K562 (cell line): ENCODE data around the gene GRIN1. TPM values are rescaled to one million over a fixed set of nuclear protein-coding genes. Genes with fewer than 3 reads are reported as not detected.

Experiments used
- ATAC-seq: fragments of 200-7000 bp; cut with Tn5 transposase; 3 replicates; pipeline ENCODE4 v1.9.1; 2020; ENCODE audit warnings: moderate library complexity
- BruUV-seq: library from RNA; stranded (reverse); fragments of 400-500 nt; replicated peaks from 2 replicates; lab custom pipeline; 2021; lab: Mats Ljungman, UMichigan
- CTCF ChIA-PET: fragments of 300-600 bp; formaldehyde crosslinking; extraction: SDS; loops from one replicate; lab custom pipeline; 2021; ENCODE audit warnings: low intra/inter-chr PET ratio; lab: Yijun Ruan, JAX
- POLR2A ChIA-PET: fragments of 300-600, 350-650 bp; sonication (Branson Sonifier 250); formaldehyde crosslinking; extraction: SDS; loops from one replicate; lab custom pipeline; 2021; ENCODE audit warnings: antibody characterized with exemption, inconsistent platforms; lab: Yijun Ruan, JAX
- DNase-seq, 4 experiments: peaks; one replicate each; pipeline versions ENCODE4 v3.0.0 to v3.0.0-alpha.2; 2011 to 2018; ENCODE audit warnings: low spot score in 3 of 4, mixed read lengths in 3 of 4; ENCODE audit errors: extremely low read depth in 1 of 4
- FAIRE-seq: peaks from 2 replicates; lab custom pipeline; 2011; peaks lifted over from hg19 to GRCh38; lab: Jason Lieb, UNC
- H2AFZ ChIP-seq: 2 replicates; pipeline ENCODE4 v1.6.0; 2011; ENCODE audit warnings: low read depth, low read length, control low read depth, inconsistent platforms
- H3K27ac ChIP-seq: fragments of 200-600 bp; 3 replicates; pipeline ENCODE4 v1.8.0; 2011; ENCODE audit warnings: low read depth, mild to moderate bottlenecking, control low read depth, inconsistent platforms, low read length, moderate library complexity, mixed read lengths; ENCODE audit errors: extremely low read depth
- H3K27me3 ChIP-seq, 2 experiments: fragments of 300-600 bp in 1 of 2; 2 replicates in 1 of 2; 3 replicates in 1 of 2; pipeline versions ENCODE4 v1.6.0 to v1.8.0; 2011; ENCODE audit warnings: inconsistent platforms in 2 of 2, low read length in 2 of 2, mild to moderate bottlenecking in 1 of 2, mixed read lengths in 1 of 2, moderate library complexity in 1 of 2; ENCODE audit not compliant: control insufficient read depth in 2 of 2, insufficient read depth in 2 of 2
- H3K36me3 ChIP-seq: fragments of 300-600 bp; 3 replicates; pipeline ENCODE4 v1.8.0; 2011; ENCODE audit warnings: mild to moderate bottlenecking, low read length, inconsistent platforms; ENCODE audit not compliant: control insufficient read depth, insufficient read depth
- H3K4me1 ChIP-seq, 2 experiments: fragments of 200-600 bp in 1 of 2; replicated peaks in 1 of 2; 2 replicates in 1 of 2; 3 replicates in 1 of 2; pipeline versions ENCODE4 v1.5.1 to v1.8.0; 2011; ENCODE audit warnings: inconsistent platforms in 2 of 2, low read length in 2 of 2, mild to moderate bottlenecking in 1 of 2, mixed read lengths in 1 of 2, moderate library complexity in 1 of 2; ENCODE audit not compliant: control insufficient read depth in 2 of 2, insufficient read depth in 2 of 2
- H3K4me2 ChIP-seq: 2 replicates; pipeline ENCODE4 v1.6.1; 2011; ENCODE audit warnings: low read length, control low read depth, inconsistent platforms, mixed read lengths; ENCODE audit not compliant: insufficient read depth
- H3K4me3 ChIP-seq: fragments of 200-600 bp; sonication (generic), shearing (Covaris generic); 2 replicates; pipeline ENCODE4 v1.5.1; 2016; ENCODE audit warnings: control low read depth, inconsistent platforms
- H3K79me2 ChIP-seq: fragments of 200-600 bp; 3 replicates; pipeline ENCODE4 v1.8.0; 2011; ENCODE audit warnings: low read length, inconsistent platforms; ENCODE audit not compliant: control insufficient read depth, insufficient read depth
- H3K9ac ChIP-seq, 2 experiments: 2 replicates each; pipeline versions ENCODE4 v1.6.0 to v1.6.1; 2011; ENCODE audit warnings: low read depth in 2 of 2, low read length in 2 of 2, control low read depth in 1 of 2, inconsistent platforms in 1 of 2, mild to moderate bottlenecking in 1 of 2, mixed read lengths in 1 of 2; ENCODE audit not compliant: insufficient read depth in 1 of 2
- H3K9me1 ChIP-seq: one replicate; pipeline ENCODE4 v1.6.0; 2011; ENCODE audit warnings: inconsistent platforms, mild to moderate bottlenecking, low read length, moderate library complexity; ENCODE audit not compliant: control insufficient read depth, insufficient read depth
- H3K9me3 ChIP-seq: replicated peaks from 2 replicates; pipeline ENCODE4 v1.5.1; 2011; ENCODE audit warnings: low read depth, low read length, inconsistent platforms; ENCODE audit not compliant: control insufficient read depth, insufficient read depth
- H4K20me1 ChIP-seq: replicated peaks from 2 replicates; pipeline ENCODE4 v1.6.1; 2011; ENCODE audit warnings: low read length, inconsistent platforms, mixed read lengths; ENCODE audit not compliant: control insufficient read depth, insufficient read depth
- ARID3B ChIP-seq: fragments of 250-450 bp; sonication (Bioruptor Pico); IDR thresholded peaks from 2 replicates; pipeline ENCODE4 v1.4.0; 2020; ENCODE audit warnings: borderline replicate concordance
- CBFA2T3 ChIP-seq: fragments of 450-650 bp; IDR thresholded peaks from 2 replicates; pipeline ENCODE4 v1.6.1; 2017
- CCAR2 ChIP-seq: fragments of 200-400 bp; formaldehyde crosslinking; IDR thresholded peaks from 2 replicates; pipeline ENCODE4 v1.6.1; 2017; ENCODE audit warnings: mild to moderate bottlenecking, low read depth, low read length
- CHCHD3 ChIP-seq: fragments of 250-450 bp; sonication (Bioruptor Pico); IDR thresholded peaks from 2 replicates; pipeline ENCODE4 v2.1.2; 2022; ENCODE audit warnings: mild to moderate bottlenecking
- ETV6 ChIP-seq, 3 experiments: fragments of 150-350 bp in 1 of 3; sonication (generic) in 1 of 3; formaldehyde crosslinking in 1 of 3; IDR thresholded peaks; 2 replicates each; pipeline versions ENCODE4 v1.6.1 to v1.8.0; 2014 to 2022; ENCODE audit warnings: borderline replicate concordance in 2 of 3, low read depth in 2 of 3, antibody characterized with exemption in 1 of 3, low read length in 1 of 3, mild to moderate bottlenecking in 1 of 3, missing genetic modification reagents in 1 of 3
- FOS ChIP-seq: IDR thresholded peaks from 3 replicates; pipeline ENCODE4 v1.6.1; 2011; ENCODE audit not compliant: insufficient read length; ENCODE audit errors: extremely low read depth
- HDAC1 ChIP-seq, 2 experiments: fragments of 450-650 bp; IDR thresholded peaks; 2 replicates each; pipeline ENCODE4 v1.6.1; 2016 to 2017; ENCODE audit warnings: inconsistent platforms in 1 of 2, mild to moderate bottlenecking in 1 of 2, moderate library complexity in 1 of 2
- IFI16 ChIP-seq: fragments of 250-450 bp; sonication (Bioruptor Pico); IDR thresholded peaks from 2 replicates; pipeline ENCODE4 v2.1.2; 2022; ENCODE audit warnings: mild to moderate bottlenecking, inconsistent platforms
- IRF1 ChIP-seq: sonication (generic); formaldehyde crosslinking; IDR thresholded peaks from 2 replicates; pipeline ENCODE4 v1.8.0; 2022; ENCODE audit warnings: missing genetic modification reagents, mild to moderate bottlenecking, borderline replicate concordance
- POLR3G ChIP-seq: IDR thresholded peaks from 2 replicates; pipeline ENCODE4 v1.6.1; 2011; ENCODE audit not compliant: insufficient read length, insufficient replicate concordance; ENCODE audit errors: extremely low read depth
- PRMT5 ChIP-seq: sonication (generic); formaldehyde crosslinking; IDR thresholded peaks from 2 replicates; pipeline ENCODE4 v1.5.0; 2020; ENCODE audit warnings: missing genetic modification reagents
- PURB ChIP-seq: sonication (generic); formaldehyde crosslinking; IDR thresholded peaks from 2 replicates; pipeline ENCODE4 v1.9.0; 2021; ENCODE audit warnings: low read depth, mild to moderate bottlenecking, missing genetic modification reagents
- U2AF2 ChIP-seq: fragments of 200-400 bp; formaldehyde crosslinking; optimal IDR thresholded peaks from 2 replicates; pipeline ENCODE3; 2017; ENCODE audit warnings: low read depth, mild to moderate bottlenecking, low read length
- XRCC4 ChIP-seq: IDR thresholded peaks from one replicate; pipeline ENCODE4 v1.6.1; 2011; ENCODE audit not compliant: insufficient read depth, insufficient read length; ENCODE audit errors: extremely low read depth
- YY1 ChIP-seq, 3 experiments: IDR thresholded peaks; 2 replicates each; pipeline ENCODE4 v1.6.1; 2011; ENCODE audit warnings: low read length in 2 of 3, mild to moderate bottlenecking in 2 of 3, moderate library complexity in 2 of 3, borderline replicate concordance in 1 of 3, control low read depth in 1 of 3, low read depth in 1 of 3; ENCODE audit not compliant: insufficient read depth in 3 of 3, insufficient replicate concordance in 2 of 3, control insufficient read depth in 1 of 3, insufficient read length in 1 of 3; ENCODE audit errors: extremely low read depth in 1 of 3
- ZNF644 ChIP-seq: fragments of 200-800 bp; sonication (Bioruptor generic); IDR thresholded peaks from 2 replicates; pipeline ENCODE4 v1.6.1; 2016; ENCODE audit warnings: low read depth, missing genetic modification characterization, missing compliant biosample characterization
- ZNF696 ChIP-seq: fragments of 250-450 bp; sonication (Bioruptor Pico); conservative IDR thresholded peaks from 2 replicates; pipeline ENCODE4 v1.4.0; 2020; ENCODE audit warnings: mild to moderate bottlenecking, moderate library complexity
- ZNF778 ChIP-seq: fragments of 450-650 bp; formaldehyde crosslinking; IDR thresholded peaks from 2 replicates; pipeline ENCODE4 v1.4.0; 2020; ENCODE audit warnings: mild to moderate bottlenecking, moderate library complexity
- WGBS: fragments of 100-300 bp; shearing (Covaris generic); methylation state at CpG from one replicate; pipeline ENCODE4 v1.1.6; 2016; ENCODE audit warnings: low coverage, mixed read lengths; ENCODE audit not compliant: insufficient coverage; ENCODE audit errors: missing lambda C conversion rate; 5-methylcytosine and 5-hydroxymethylcytosine counted together
- in situ Hi-C: fragments of 300-500 bp; cut with MboI; formaldehyde crosslinking; loops from 4 replicates; pipeline ENCODE4 v1.15.0; 2018; ENCODE audit warnings: inconsistent platforms, mixed read lengths
- intact Hi-C: fragments of 100-400 bp; cut with micrococcal nuclease; formaldehyde crosslinking; loops from 2 replicates; pipeline ENCODE4 v1.14.2; 2022
- polyA plus RNA-seq, 8 experiments: library from polyadenylated mRNA; depleted of rRNA in 4 of 8; stranded (reverse) in 5 of 8; unstranded in 3 of 8; fragments of >200 nt; fragmentation: Nextera tagmentation in 2 of 8; fragmentation: Illumina TruSeq in 1 of 8; extraction: Ambion mirVana in 2 of 8; extraction: Trizol in 1 of 8; gene quantifications; 2 replicates each; pipeline versions ENCODE4 v1.2.1 to v1.2.3, GENCODE V29; 2011 to 2014; ENCODE audit warnings: inconsistent platforms in 1 of 8, missing spikeins in 1 of 8
- total RNA-seq, 7 experiments: library from RNA; depleted of rRNA in 6 of 7; stranded (reverse); fragments of >200 nt in 6 of 7; fragmentation: Illumina TruSeq in 2 of 7; extraction: Trizol in 2 of 7; gene quantifications; 2 replicates each; pipeline versions ENCODE4 v1.2.1 to v1.2.3, GENCODE V29; 2011 to 2021; ENCODE audit warnings: low replicate concordance in 1 of 7

GRIN1 gene
- total and polyA plus RNA-seq, 9 of the 15 experiments (the other 6 are each of a cell fraction or from before 2014, with no cell fraction given): 0.03 to 0.35 (median 0.16) TPM; not detected in 6

- Histone ChIP-seq H3K36me3 (peaks cover 35% of the 10 kb centered on the region; the same call in 2 of the 3 replicates), H3K9me1 (no peaks in the 10 kb centered on the region), H3K4me3 (peak overlapping the region; percentile 40), H2AFZ (peak overlapping the region; percentile 35; the same call in 1 of the 2 replicates), H3K4me1 (peaks cover 28 to 88% of the 10 kb centered on the region in 2 experiments), H3K27me3 (no peaks in the 10 kb centered on the region), H3K9ac (peak overlapping the region; percentile 76 to 92), H4K20me1 (no peaks in the 10 kb centered on the region), H3K27ac (peak overlapping the region; percentile 72), H3K79me2 (peaks cover 18% of the 10 kb centered on the region; the same call in 2 of the 3 replicates), H3K4me2 (peak overlapping the region; percentile 82), H3K9me3 (no peaks in the 10 kb centered on the region)
- DNase-seq: peak; percentile 84 to 92 (median 88)
- WGBS: 15% methylated on average over 30 of the region's 36 CpGs
- intact Hi-C loops: loop anchor here (2.0 kb wide), 1 partner anchor 17 kb away; the partner anchor contains the start of gene TPRN
- in situ Hi-C loops: no loop called here
- CTCF ChIA-PET: no interaction called here
- TSS peak; percentile 37 for BruUV-seq
- POLR2A ChIA-PET: interaction anchor here (0.5 to 2.1 kb wide), 9 partner anchors 8 to 90 kb away, joined by 3 to 13 read pairs (median 4); no protein-coding TSS in a partner anchor
- peak; percentile 88 for ATAC-seq
- FAIRE-seq: peak; percentile 98
- no peak for TF ChIP-seq ZNF644 (tag)
- no peak for TF ChIP-seq IRF1
- no peak for TF ChIP-seq PURB
- TF ChIP-seq CCAR2: no peak
- no peak for TF ChIP-seq ZNF778 (CRISPR knock-in tag)
- TF ChIP-seq XRCC4: no peak
- no peak for TF ChIP-seq CHCHD3 (CRISPR knock-in tag)
- no peak for TF ChIP-seq CBFA2T3
- TF ChIP-seq U2AF2: no peak
- TF ChIP-seq YY1 (IDR thresholded peaks at IDR 0.05; ENCODE audit: borderline replicate concordance in 1 of 3, control insufficient read depth in 1 of 3, extremely low read depth in 1 of 3, insufficient read depth in 3 of 3, insufficient read length in 1 of 3, insufficient replicate concordance in 2 of 3, low read depth in 1 of 3, low read length in 2 of 3): peak in 2 of 3 experiments; percentile 19 to 66
- no peak for TF ChIP-seq IFI16
- no peak for TF ChIP-seq POLR3G
- no peak for TF ChIP-seq ZNF696 (CRISPR knock-in tag)
- peak in 1 of 2 experiments; percentile 67; a peak in 2 of 4 replicates for TF ChIP-seq HDAC1 (IDR thresholded peaks at IDR 0.05)
- TF ChIP-seq ETV6 (IDR thresholded peaks at IDR 0.05; ENCODE audit: borderline replicate concordance in 1 of 2, low read depth in 2 of 2, low read length in 1 of 2): no peak
- TF ChIP-seq ETV6 (CRISPR knock-in tag; IDR thresholded peaks at IDR 0.05; ENCODE audit: borderline replicate concordance): no peak
- no peak for TF ChIP-seq ARID3B
- TF ChIP-seq PRMT5 (CRISPR knock-in tag): no peak
- TF ChIP-seq FOS: no peak
These were observed 78.6 kb downstream of the GRIN1 start for GRCh38 chr9:137217276-137218211.
